Measurements from ENCODE around the gene ST6GALNAC4. TPM values are rescaled to one million over a fixed set of nuclear protein-coding genes. Genes with fewer than 3 reads are reported as not detected.

ST6GALNAC4 gene
- total RNA-seq, 1 experiment from 2014 or later = 15.4 TPM

GRCh38 chr9:127875306-127875966 is 41.4 kb downstream of the ST6GALNAC4 start:
- no peak for DNase-seq
- Histone ChIP-seq H3K9ac (ENCODE audit: extremely low read depth, insufficient read length, low read length) (no peak overlapping the region), H3K18ac (ENCODE audit: insufficient read length, low read depth, low read length) (no peak overlapping the region), H3K23ac (ENCODE audit: insufficient read length, low read depth, low read length) (no peak overlapping the region), H2BK15ac (ENCODE audit: low read depth, low read length) (no peak overlapping the region), H3K9me3 (ENCODE audit: control insufficient read depth, low read depth, low read length) (no peaks in the 10 kb centered on the region), H3T11ph (ENCODE audit: low read length) (no peak overlapping the region), H2BK120ac (ENCODE audit: low read depth, low read length, poor library complexity, severe bottlenecking) (no peak overlapping the region), H3K4me1 (ENCODE audit: insufficient read depth, low read length) (no peaks in the 10 kb centered on the region), H2AFZ (ENCODE audit: low read length) (no peak overlapping the region), H3K4ac (ENCODE audit: low read depth, low read length) (no peak overlapping the region), H3K14ac (ENCODE audit: insufficient read depth, low read length) (no peak overlapping the region), H4K5ac (ENCODE audit: insufficient read length, low read depth, low read length) (no peak overlapping the region), H2BK5ac (ENCODE audit: insufficient read length, low read length) (no peak overlapping the region), H3K23me2 (ENCODE audit: insufficient read length, low read depth, low read length, poor library complexity, severe bottlenecking) (peaks cover 12% of the 10 kb centered on the region), H3K27me3 (ENCODE audit: insufficient read depth, low read length) (no peaks in the 10 kb centered on the region), H3K56ac (ENCODE audit: insufficient read length, low read depth, low read length) (no peak overlapping the region), H3K79me1 (ENCODE audit: insufficient read depth, low read depth, low read length, poor library complexity, severe bottlenecking) (no peaks in the 10 kb centered on the region), H4K20me1 (ENCODE audit: control insufficient read depth, insufficient read depth, insufficient read length) (no peaks in the 10 kb centered on the region), H3K79me2 (ENCODE audit: insufficient read depth, low read length) (no peaks in the 10 kb centered on the region), H2AK5ac (ENCODE audit: insufficient read length, low read length) (no peak overlapping the region), H4K8ac (replicated peaks; ENCODE audit: insufficient read length, low read depth, low read length) (no peak overlapping the region), H2BK12ac (ENCODE audit: insufficient read length, low read depth, low read length) (no peak overlapping the region), H2BK20ac (ENCODE audit: low read depth, low read length, poor library complexity, severe bottlenecking) (no peak overlapping the region), H3K27ac (ENCODE audit: insufficient read length, low read depth, low read length) (no peak overlapping the region), H3K4me2 (ENCODE audit: insufficient read depth, insufficient read length, low read length) (no peak overlapping the region), H4K91ac (ENCODE audit: insufficient read length, low read depth, low read length) (no peak overlapping the region)
- peak overlapping the region in 1 of 2 experiments; percentile 17; a peak in 1 of 5 replicates for H3K4me3 Mint-ChIP-seq
- H3K4me1 Mint-ChIP-seq = peaks cover 2 to 15% of the 10 kb centered on the region in 2 experiments; a peak in 3 of 4 replicates
- no CpG with 5 or more reads among the region's 10 CpGs for WGBS (ENCODE audit: extremely low coverage, insufficient read length, low lambda C conversion rate)
- no peaks in the 10 kb centered on the region; the same call in 1 of the 2 replicates for H3K27me3 Mint-ChIP-seq (ENCODE audit: low read depth)
- H3K9me3 Mint-ChIP-seq = no peaks in the 10 kb centered on the region
- no peak overlapping the region; a peak in 2 of 7 replicates for H3K27ac Mint-ChIP-seq
- TF ChIP-seq CTCF (conservative IDR thresholded peaks at IDR 0.05) = no peak
- H3K36me3 Mint-ChIP-seq (ENCODE audit: insufficient read depth in 1 of 3, low read depth in 3 of 3) = peaks cover 0 to 6% (median 0%) of the 10 kb centered on the region in 3 experiments; a peak in 3 of 7 replicates

Data from H9 (cell line).